IPS-15b (cell line): ENCODE results near the gene SARDH.

ENCODE experiments used
- H3K27me3 ChIP-seq: one replicate; pipeline ENCODE4 v1.6.1; 2013; ENCODE audit warnings: low read length; ENCODE audit not compliant: control insufficient read depth, insufficient read depth
- H3K36me3 ChIP-seq: one replicate; pipeline ENCODE4 v1.6.1; 2013; ENCODE audit warnings: low read length; ENCODE audit not compliant: control insufficient read depth, insufficient read depth
- H3K4me1 ChIP-seq: one replicate; pipeline ENCODE4 v1.6.1; 2013; ENCODE audit warnings: mild to moderate bottlenecking, low read length; ENCODE audit not compliant: control insufficient read depth, insufficient read depth
- H3K4me3 ChIP-seq: one replicate; pipeline ENCODE4 v1.5.1; 2013; ENCODE audit warnings: low read depth, low read length
- H3K9ac ChIP-seq: one replicate; pipeline ENCODE4 v1.6.1; 2013; ENCODE audit warnings: low read depth, mild to moderate bottlenecking, low read length
- H3K9me3 ChIP-seq: one replicate; pipeline ENCODE4 v1.6.1; 2013; ENCODE audit warnings: mild to moderate bottlenecking, low read length; ENCODE audit not compliant: control insufficient read depth, insufficient read depth

Gene SARDH

DNA sequence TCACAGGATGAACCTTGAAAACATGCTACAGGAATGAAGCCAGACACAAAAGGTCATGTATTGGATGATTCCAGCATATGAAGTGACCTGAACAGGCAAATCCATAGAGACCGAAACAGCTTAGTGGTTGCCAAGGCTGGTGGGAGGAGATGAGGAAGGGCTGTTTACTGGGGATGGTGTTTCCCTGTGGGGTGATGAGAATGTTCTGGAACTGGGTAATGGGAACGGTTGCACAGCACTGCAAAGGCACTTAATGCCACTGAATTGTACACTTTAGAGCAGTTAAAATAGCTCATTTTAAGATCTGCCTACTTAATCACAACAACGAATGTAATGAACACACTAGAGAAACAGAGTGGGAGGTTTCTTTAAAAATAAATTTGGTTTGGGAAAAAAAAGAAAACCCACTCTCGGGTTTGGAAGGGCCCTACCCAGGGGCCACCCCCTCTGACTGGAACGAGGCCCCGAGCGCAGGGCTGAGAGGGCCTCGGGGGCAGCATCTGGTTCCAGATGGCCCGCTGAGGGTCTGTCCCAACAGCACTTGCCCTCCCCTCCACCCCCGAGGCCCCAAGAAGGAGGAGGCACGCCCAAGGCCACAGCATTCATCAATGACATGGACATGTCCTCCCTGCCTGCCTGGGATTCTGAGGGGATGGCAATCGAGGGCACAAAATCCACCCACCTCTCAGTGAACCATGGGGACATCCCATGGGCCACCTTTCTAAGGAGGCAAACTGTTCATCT lies 31.7 kb downstream of the SARDH start:
- H3K9me3 ChIP-seq = no peaks in the 10 kb centered on the region
- H3K27me3 ChIP-seq = no peaks in the 10 kb centered on the region
- peaks cover 2% of the 10 kb centered on the region for H3K36me3 ChIP-seq
- H3K4me3 ChIP-seq = no peak overlapping the region
- H3K9ac ChIP-seq = no peak overlapping the region
- no peaks in the 10 kb centered on the region for H3K4me1 ChIP-seq

DNA sequence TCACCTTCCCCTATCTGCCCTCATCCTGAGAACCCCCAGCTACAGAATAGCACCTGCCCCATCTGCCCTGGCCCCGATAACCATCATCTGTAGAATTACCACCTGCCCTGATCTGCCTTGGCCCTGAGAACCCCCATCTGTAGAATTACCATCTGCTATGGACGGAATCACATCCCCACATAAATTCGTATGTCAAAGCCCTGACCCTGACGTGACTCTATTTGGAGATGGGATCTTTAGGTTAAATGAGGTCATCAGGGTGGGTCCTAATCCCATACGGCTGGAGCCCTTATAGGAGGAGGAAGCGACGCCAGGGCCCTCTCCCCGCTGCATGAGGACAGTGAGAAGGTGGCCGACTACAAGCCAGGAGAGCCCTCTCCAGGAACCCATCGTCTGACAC lies 32.6 kb downstream of the SARDH start:
- H3K9me3 ChIP-seq = no peaks in the 10 kb centered on the region
- H3K36me3 ChIP-seq = peaks cover under 1% of the 10 kb centered on the region
- H3K9ac ChIP-seq = no peak overlapping the region
- no peaks in the 10 kb centered on the region for H3K4me1 ChIP-seq
- H3K4me3 ChIP-seq = no peak overlapping the region
- no peaks in the 10 kb centered on the region for H3K27me3 ChIP-seq

DNA sequence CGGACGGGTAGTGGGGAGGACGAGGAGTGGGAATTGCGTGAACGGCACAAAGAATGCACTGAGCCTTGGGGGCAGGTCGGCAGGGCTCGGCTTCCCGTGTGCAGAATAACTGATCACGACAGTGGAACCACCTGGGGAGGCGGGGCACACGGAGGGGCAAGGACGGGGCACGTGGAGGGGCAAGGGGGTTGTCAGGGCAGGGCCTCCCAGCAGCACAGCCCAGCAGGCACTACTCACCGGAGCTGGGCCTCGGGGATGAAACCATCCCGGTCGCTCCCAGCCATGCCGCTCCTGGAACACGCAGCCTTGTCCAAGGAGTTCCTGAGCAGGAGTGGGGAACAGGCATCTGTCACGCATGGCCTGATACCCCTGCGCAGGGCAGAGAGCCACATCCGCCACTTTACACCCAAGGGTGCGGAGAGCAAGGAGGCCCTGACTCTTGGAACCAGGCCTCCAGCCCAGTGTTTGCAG lies 33.4 kb downstream of the SARDH start:
- Histone ChIP-seq H3K4me1 (no peaks in the 10 kb centered on the region), H3K36me3 (no peaks in the 10 kb centered on the region), H3K4me3 (no peak overlapping the region), H3K27me3 (no peaks in the 10 kb centered on the region), H3K9ac (no peak overlapping the region), H3K9me3 (no peaks in the 10 kb centered on the region)

DNA sequence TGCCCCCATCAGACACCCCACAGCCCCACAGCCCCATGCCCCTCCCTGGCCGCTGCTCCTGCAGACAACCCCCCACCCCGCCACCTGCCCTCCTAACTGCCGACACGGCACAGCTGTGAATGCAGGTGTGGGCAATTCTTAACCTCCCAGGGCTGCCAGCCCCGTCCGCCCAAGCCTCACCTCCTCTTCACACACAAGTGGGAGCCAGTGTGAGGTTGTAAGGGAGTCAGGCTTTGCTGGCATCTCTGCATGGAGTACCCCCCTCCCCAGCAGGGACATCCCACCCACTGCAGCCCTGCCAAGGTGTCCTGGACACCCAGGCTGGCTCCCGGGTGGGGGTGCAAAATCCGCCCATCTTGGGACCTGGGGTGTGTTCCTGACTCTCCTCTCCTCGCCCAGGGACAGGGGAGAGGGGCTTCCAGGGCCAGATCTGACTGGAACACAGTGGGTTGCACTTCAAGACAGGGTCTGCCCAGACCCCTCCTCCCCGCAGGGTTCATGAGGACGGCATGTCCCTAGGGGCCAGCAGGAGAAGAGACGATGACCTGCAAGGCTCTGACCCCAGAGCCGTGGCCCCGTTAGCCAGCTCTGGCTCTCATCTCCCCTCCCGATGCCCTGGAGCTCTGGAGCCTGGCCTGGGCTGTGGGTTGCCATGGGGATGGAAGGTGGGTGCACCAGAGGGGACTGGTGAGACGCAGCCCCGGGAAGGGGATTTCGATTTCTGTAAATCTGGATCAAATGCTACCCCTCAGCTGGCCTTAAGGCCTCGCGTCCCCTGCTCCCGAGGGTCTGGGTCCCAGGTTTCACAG lies 34.4 kb downstream of the SARDH start:
- Histone ChIP-seq H3K27me3 (no peaks in the 10 kb centered on the region), H3K4me3 (no peak overlapping the region), H3K9ac (no peak overlapping the region), H3K4me1 (no peaks in the 10 kb centered on the region), H3K9me3 (no peaks in the 10 kb centered on the region), H3K36me3 (no peaks in the 10 kb centered on the region)

GRCh38 chr9:133702798-133703590 lies 35.2 kb downstream of the SARDH start:
- Histone ChIP-seq H3K4me3 (no peak overlapping the region), H3K9me3 (no peaks in the 10 kb centered on the region), H3K27me3 (no peaks in the 10 kb centered on the region), H3K4me1 (no peaks in the 10 kb centered on the region), H3K36me3 (no peaks in the 10 kb centered on the region), H3K9ac (no peak overlapping the region)

- Histone ChIP-seq H3K9ac (no peak overlapping the region), H3K4me1 (no peaks in the 10 kb centered on the region), H3K4me3 (no peak overlapping the region), H3K9me3 (no peaks in the 10 kb centered on the region), H3K36me3 (no peaks in the 10 kb centered on the region), H3K27me3 (no peaks in the 10 kb centered on the region)
These were observed 36.0 kb downstream of the SARDH start for GRCh38 chr9:133701981-133702797.

DNA sequence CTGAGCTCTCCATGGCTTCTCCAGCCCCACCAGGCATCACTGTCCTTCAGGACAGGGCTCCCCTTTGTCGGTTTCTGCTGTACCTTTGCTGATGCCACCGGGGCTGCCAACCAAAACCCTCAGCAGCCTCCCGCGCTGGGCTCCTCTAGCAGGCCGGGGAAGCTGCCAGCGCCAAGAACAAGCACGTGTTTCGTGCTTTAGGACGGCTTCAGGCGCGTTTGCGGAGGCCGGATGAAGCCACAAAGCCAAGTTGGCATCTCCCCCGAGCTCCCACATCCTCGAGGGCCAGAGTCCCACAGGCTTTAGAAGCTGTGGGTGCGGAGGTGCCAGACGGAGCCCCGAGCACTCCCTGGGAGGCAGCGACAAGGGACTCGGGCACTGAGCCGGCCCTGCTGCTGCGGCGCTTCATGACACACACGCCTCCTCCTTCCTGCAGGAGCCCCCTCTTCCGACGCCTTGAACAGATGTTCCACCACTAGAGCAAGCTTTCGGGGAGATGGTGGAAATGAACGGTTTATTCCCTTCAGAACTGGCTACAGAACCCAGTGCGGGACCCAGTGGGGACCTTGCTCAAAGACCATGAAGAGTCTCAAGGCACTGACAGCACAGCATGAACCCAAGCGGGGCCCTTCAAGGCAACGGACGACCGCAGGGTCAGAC lies 36.7 kb downstream of the SARDH start:
- Histone ChIP-seq H3K9ac (no peak overlapping the region), H3K27me3 (no peaks in the 10 kb centered on the region), H3K4me3 (no peak overlapping the region), H3K36me3 (no peaks in the 10 kb centered on the region), H3K4me1 (no peaks in the 10 kb centered on the region), H3K9me3 (no peaks in the 10 kb centered on the region)

DNA sequence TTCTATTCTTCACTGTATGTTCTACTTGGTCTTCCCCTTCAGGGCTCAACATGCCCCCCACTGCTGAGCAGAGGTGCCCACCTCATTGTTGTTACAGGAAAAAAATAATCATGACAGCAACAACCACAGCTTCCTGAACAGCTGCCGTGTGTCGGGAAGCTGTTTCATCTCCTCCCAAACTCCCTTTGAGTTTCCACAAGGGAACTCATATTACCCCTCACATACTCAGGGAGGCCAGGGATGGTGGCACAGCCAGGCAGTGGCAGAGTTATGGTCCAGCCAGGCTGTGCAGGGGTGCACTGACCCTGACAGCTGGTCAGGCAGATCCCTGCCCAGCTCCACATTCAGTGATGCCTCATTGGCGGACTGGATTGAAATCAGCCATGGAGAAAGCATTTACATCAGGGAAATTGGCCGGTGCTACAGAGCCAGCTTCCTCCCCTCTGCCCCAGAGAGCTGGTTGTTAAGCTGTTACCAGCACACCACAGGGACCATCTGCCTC lies 37.3 kb downstream of the SARDH start:
- Histone ChIP-seq H3K27me3 (no peaks in the 10 kb centered on the region), H3K9ac (no peak overlapping the region), H3K4me1 (no peaks in the 10 kb centered on the region), H3K9me3 (no peaks in the 10 kb centered on the region), H3K4me3 (no peak overlapping the region), H3K36me3 (no peaks in the 10 kb centered on the region)

- H3K9ac ChIP-seq = no peak overlapping the region
- no peak overlapping the region for H3K4me3 ChIP-seq
- no peaks in the 10 kb centered on the region for H3K27me3 ChIP-seq
- H3K36me3 ChIP-seq = no peaks in the 10 kb centered on the region
- no peaks in the 10 kb centered on the region for H3K4me1 ChIP-seq
- H3K9me3 ChIP-seq = no peaks in the 10 kb centered on the region
These were observed 38.6 kb downstream of the SARDH start for GRCh38 chr9:133699546-133699945.

DNA sequence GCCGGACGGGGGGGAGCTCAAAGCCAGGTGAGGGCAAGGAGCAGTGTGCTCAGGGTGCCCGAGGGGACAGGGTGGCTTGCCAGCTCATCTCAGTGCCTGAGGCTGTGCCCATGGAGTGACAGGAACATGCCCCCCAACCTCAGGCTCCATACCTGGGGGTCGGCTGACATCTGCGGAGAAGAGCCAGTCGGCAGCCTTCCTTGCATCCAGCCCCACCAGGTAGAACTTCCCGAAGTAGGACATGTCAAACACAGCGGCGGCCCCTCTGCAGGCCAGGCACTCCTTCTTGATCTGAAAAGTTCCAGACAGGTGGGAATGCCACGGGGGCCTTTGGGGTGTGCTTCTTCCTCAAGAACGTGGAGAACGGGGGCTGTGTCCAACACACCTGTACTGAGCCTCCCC lies 42.1 kb downstream of the SARDH start:
- Histone ChIP-seq H3K36me3 (no peaks in the 10 kb centered on the region), H3K4me3 (no peak overlapping the region), H3K27me3 (no peaks in the 10 kb centered on the region), H3K4me1 (no peaks in the 10 kb centered on the region), H3K9me3 (no peaks in the 10 kb centered on the region), H3K9ac (no peak overlapping the region)
